HEK293 (cell line): ENCODE results near the gene SANBR.

Source experiments
- ZBTB1 ChIP-seq: fragments of 450-650 bp; formaldehyde crosslinking; IDR thresholded peaks from 2 replicates; pipeline ENCODE4 v1.5.1; 2016; ENCODE audit warnings: missing biosample characterization, missing genetic modification characterization
- ZEB2 ChIP-seq: fragments of 450-650 bp; formaldehyde crosslinking; IDR thresholded peaks from 2 replicates; pipeline ENCODE4 v1.5.1; 2016; ENCODE audit warnings: missing biosample characterization, missing genetic modification characterization
- ZNF132 ChIP-seq: fragments of 450-650 bp; formaldehyde crosslinking; IDR thresholded peaks from 2 replicates; pipeline ENCODE4 v1.5.1; 2017; ENCODE audit warnings: missing biosample characterization, missing genetic modification characterization, borderline replicate concordance
- ZNF155 ChIP-seq: fragments of 450-650 bp; formaldehyde crosslinking; IDR thresholded peaks from 2 replicates; pipeline ENCODE4 v1.5.1; 2016; ENCODE audit warnings: missing biosample characterization, missing genetic modification characterization
- ZNF223 ChIP-seq: fragments of 450-650 bp; formaldehyde crosslinking; IDR thresholded peaks from 2 replicates; pipeline ENCODE4 v1.5.1; 2016; ENCODE audit warnings: missing biosample characterization, missing genetic modification characterization
- ZNF266 ChIP-seq: fragments of 450-650 bp; formaldehyde crosslinking; IDR thresholded peaks from 2 replicates; pipeline ENCODE4 v1.5.1; 2016; ENCODE audit warnings: missing biosample characterization, missing genetic modification characterization, low read depth
- ZNF350 ChIP-seq: fragments of 450-650 bp; formaldehyde crosslinking; IDR thresholded peaks from 2 replicates; pipeline ENCODE4 v1.5.0; 2017; ENCODE audit warnings: missing biosample characterization, mild to moderate bottlenecking, missing genetic modification characterization
- ZNF426 ChIP-seq: fragments of 450-650 bp; formaldehyde crosslinking; IDR thresholded peaks from 2 replicates; pipeline ENCODE4 v1.5.1; 2017; ENCODE audit warnings: missing biosample characterization, missing genetic modification characterization, mild to moderate bottlenecking, inconsistent platforms, moderate library complexity
- ZNF521 ChIP-seq: fragments of 450-650 bp; formaldehyde crosslinking; IDR thresholded peaks from 2 replicates; pipeline ENCODE4 v1.5.1; 2017; ENCODE audit warnings: missing biosample characterization, mild to moderate bottlenecking, missing genetic modification characterization
- ZNF585B ChIP-seq: fragments of 450-650 bp; formaldehyde crosslinking; IDR thresholded peaks from 2 replicates; pipeline ENCODE4 v1.5.1; 2016; ENCODE audit warnings: missing biosample characterization, missing genetic modification characterization
- ZNF660 ChIP-seq: fragments of 450-650 bp; IDR thresholded peaks from 2 replicates; pipeline ENCODE4 v1.5.1; 2018; ENCODE audit warnings: missing biosample characterization, mild to moderate bottlenecking, missing genetic modification characterization
- ZNF670 ChIP-seq: fragments of 450-650 bp; formaldehyde crosslinking; IDR thresholded peaks from 2 replicates; pipeline ENCODE4 v1.5.1; 2016; ENCODE audit warnings: missing biosample characterization, missing genetic modification characterization, low read depth
- ZNF76 ChIP-seq: fragments of 450-650 bp; formaldehyde crosslinking; IDR thresholded peaks from 2 replicates; pipeline ENCODE4; 2016; ENCODE audit warnings: low read depth, missing biosample characterization, missing genetic modification characterization, borderline replicate concordance
- ZNF777 ChIP-seq: fragments of 450-650 bp; formaldehyde crosslinking; IDR thresholded peaks from 2 replicates; pipeline ENCODE4 v1.5.1; 2017; ENCODE audit warnings: missing biosample characterization, missing genetic modification characterization, borderline replicate concordance
- ZNF843 ChIP-seq: fragments of 450-650 bp; formaldehyde crosslinking; IDR thresholded peaks from 2 replicates; pipeline ENCODE4 v1.5.1; 2016; ENCODE audit warnings: missing biosample characterization, missing genetic modification characterization
- ZXDB ChIP-seq: fragments of 450-650 bp; formaldehyde crosslinking; IDR thresholded peaks from 2 replicates; pipeline ENCODE4 v1.5.1; 2016; ENCODE audit warnings: missing biosample characterization, missing genetic modification characterization
- TF ChIP-seq, protein P1 (sequence below): fragments of 450-650 bp; formaldehyde crosslinking; IDR thresholded peaks from 2 replicates; pipeline ENCODE4 v1.5.1; 2017; ENCODE audit warnings: missing biosample characterization, missing genetic modification characterization
- TF ChIP-seq, protein P2 (sequence below): fragments of 450-650 bp; formaldehyde crosslinking; IDR thresholded peaks from 2 replicates; pipeline ENCODE4 v1.5.1; 2016; ENCODE audit warnings: missing biosample characterization, missing genetic modification characterization
- TF ChIP-seq, protein P3 (sequence below): fragments of 450-650 bp; formaldehyde crosslinking; IDR thresholded peaks from 2 replicates; pipeline ENCODE4 v1.5.1; 2016; ENCODE audit warnings: missing biosample characterization, missing genetic modification characterization
- TF ChIP-seq, protein P4 (sequence below): fragments of 450-650 bp; formaldehyde crosslinking; IDR thresholded peaks from 2 replicates; pipeline ENCODE4; 2016; ENCODE audit warnings: missing biosample characterization, missing genetic modification characterization
- TF ChIP-seq, protein P5 (sequence below): fragments of 450-650 bp; formaldehyde crosslinking; IDR thresholded peaks from 2 replicates; pipeline ENCODE4 v1.5.1; 2016; ENCODE audit warnings: missing biosample characterization, missing genetic modification characterization
- TF ChIP-seq, protein P6 (sequence below): fragments of 450-650 bp; formaldehyde crosslinking; IDR thresholded peaks from 2 replicates; pipeline ENCODE4 v1.5.1; 2016; ENCODE audit warnings: missing biosample characterization, missing genetic modification characterization
- TF ChIP-seq, protein P7 (sequence below): fragments of 450-650 bp; IDR thresholded peaks from 2 replicates; pipeline ENCODE4 v1.5.1; 2018; ENCODE audit warnings: missing biosample characterization, missing genetic modification characterization
- TF ChIP-seq, protein P8 (sequence below): fragments of 450-650 bp; formaldehyde crosslinking; conservative IDR thresholded peaks from 2 replicates; pipeline ENCODE4 v1.5.1; 2016; ENCODE audit warnings: low read depth, missing biosample characterization, missing genetic modification characterization

The SANBR gene

DNA sequence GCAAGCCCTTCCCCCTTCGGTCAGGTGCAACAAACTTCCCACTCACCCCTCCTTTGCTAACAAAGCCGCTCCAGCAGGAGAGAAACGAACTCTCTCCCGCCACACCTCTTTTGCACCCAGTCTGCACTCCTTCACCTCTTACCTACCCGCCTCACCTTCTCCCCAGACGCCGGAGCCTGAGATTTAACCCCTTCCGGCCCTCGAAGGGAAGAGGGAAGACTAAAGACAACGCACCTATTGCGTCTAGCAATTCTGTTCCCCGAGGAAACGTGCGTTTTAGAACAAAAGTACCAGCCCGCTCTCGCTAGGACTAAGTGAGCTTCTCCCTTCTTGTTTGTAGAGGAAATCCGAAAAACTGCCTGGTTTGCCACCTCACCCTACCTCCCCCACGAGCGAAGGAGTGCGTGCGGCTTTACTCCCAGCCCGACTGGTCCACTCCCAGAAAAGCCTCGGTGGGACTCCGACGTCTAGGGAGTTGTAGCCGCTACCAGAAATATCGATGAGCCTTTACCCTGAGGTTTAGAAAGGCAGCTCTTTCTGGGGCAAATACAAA lies 48.6 kb upstream of the SANBR start (continued):
- TF ChIP-seq, protein P1, sequence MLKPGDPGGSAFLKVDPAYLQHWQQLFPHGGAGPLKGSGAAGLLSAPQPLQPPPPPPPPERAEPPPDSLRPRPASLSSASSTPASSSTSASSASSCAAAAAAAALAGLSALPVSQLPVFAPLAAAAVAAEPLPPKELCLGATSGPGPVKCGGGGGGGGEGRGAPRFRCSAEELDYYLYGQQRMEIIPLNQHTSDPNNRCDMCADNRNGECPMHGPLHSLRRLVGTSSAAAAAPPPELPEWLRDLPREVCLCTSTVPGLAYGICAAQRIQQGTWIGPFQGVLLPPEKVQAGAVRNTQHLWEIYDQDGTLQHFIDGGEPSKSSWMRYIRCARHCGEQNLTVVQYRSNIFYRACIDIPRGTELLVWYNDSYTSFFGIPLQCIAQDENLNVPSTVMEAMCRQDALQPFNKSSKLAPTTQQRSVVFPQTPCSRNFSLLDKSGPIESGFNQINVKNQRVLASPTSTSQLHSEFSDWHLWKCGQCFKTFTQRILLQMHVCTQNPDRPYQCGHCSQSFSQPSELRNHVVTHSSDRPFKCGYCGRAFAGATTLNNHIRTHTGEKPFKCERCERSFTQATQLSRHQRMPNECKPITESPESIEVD (tag by site-specific recombination): peak; percentile 8; the same call in 1 of the 2 replicates
- TF ChIP-seq, protein P2, sequence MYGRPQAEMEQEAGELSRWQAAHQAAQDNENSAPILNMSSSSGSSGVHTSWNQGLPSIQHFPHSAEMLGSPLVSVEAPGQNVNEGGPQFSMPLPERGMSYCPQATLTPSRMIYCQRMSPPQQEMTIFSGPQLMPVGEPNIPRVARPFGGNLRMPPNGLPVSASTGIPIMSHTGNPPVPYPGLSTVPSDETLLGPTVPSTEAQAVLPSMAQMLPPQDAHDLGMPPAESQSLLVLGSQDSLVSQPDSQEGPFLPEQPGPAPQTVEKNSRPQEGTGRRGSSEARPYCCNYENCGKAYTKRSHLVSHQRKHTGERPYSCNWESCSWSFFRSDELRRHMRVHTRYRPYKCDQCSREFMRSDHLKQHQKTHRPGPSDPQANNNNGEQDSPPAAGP: peak; percentile 93
- no peak for TF ChIP-seq ZNF223 (tag by site-specific recombination)
- TF ChIP-seq ZNF426: no peak
- no peak for TF ChIP-seq ZNF521
- TF ChIP-seq ZNF155: no peak
- no peak for TF ChIP-seq ZNF350 (tag by site-specific recombination)
- TF ChIP-seq ZNF660: peak; percentile 93
- TF ChIP-seq, protein P3, sequence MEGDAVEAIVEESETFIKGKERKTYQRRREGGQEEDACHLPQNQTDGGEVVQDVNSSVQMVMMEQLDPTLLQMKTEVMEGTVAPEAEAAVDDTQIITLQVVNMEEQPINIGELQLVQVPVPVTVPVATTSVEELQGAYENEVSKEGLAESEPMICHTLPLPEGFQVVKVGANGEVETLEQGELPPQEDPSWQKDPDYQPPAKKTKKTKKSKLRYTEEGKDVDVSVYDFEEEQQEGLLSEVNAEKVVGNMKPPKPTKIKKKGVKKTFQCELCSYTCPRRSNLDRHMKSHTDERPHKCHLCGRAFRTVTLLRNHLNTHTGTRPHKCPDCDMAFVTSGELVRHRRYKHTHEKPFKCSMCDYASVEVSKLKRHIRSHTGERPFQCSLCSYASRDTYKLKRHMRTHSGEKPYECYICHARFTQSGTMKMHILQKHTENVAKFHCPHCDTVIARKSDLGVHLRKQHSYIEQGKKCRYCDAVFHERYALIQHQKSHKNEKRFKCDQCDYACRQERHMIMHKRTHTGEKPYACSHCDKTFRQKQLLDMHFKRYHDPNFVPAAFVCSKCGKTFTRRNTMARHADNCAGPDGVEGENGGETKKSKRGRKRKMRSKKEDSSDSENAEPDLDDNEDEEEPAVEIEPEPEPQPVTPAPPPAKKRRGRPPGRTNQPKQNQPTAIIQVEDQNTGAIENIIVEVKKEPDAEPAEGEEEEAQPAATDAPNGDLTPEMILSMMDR (tag by site-specific recombination): peak; percentile 24; the same call in 1 of the 2 replicates
- no peak for TF ChIP-seq ZNF132 (tag by site-specific recombination)
- peak; percentile 87 for TF ChIP-seq ZXDB
- no peak for TF ChIP-seq ZNF670 (tag by site-specific recombination)
- TF ChIP-seq ZNF76 (tag by site-specific recombination): peak; percentile 74; the same call in 1 of the 2 replicates
- 0 out of 2 replicates have a peak, but pooled peaks have one; percentile 36 for TF ChIP-seq ZNF843
- no peak for TF ChIP-seq ZBTB1
- TF ChIP-seq, protein P4, sequence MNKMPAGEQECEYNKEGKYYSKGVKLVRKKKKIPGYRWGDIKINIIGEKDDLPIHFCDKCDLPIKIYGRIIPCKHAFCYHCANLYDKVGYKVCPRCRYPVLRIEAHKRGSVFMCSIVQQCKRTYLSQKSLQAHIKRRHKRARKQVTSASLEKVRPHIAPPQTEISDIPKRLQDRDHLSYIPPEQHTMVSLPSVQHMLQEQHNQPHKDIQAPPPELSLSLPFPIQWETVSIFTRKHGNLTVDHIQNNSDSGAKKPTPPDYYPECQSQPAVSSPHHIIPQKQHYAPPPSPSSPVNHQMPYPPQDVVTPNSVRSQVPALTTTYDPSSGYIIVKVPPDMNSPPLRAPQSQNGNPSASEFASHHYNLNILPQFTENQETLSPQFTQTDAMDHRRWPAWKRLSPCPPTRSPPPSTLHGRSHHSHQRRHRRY (tag by site-specific recombination): no peak
- peak; percentile 93 for TF ChIP-seq ZNF777
- no peak for TF ChIP-seq ZNF585B
- TF ChIP-seq, protein P5, sequence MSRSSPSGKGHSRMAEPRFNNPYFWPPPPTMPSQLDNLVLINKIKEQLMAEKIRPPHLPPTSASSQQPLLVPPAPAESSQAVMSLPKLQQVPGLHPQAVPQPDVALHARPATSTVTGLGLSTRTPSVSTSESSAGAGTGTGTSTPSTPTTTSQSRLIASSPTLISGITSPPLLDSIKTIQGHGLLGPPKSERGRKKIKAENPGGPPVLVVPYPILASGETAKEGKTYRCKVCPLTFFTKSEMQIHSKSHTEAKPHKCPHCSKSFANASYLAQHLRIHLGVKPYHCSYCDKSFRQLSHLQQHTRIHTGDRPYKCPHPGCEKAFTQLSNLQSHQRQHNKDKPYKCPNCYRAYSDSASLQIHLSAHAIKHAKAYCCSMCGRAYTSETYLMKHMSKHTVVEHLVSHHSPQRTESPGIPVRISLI (tag by site-specific recombination): peak; percentile 34; the same call in 1 of the 2 replicates
- TF ChIP-seq ZNF266 (tag by site-specific recombination): no peak
- TF ChIP-seq ZEB2: peak; percentile 82
- TF ChIP-seq, protein P6, sequence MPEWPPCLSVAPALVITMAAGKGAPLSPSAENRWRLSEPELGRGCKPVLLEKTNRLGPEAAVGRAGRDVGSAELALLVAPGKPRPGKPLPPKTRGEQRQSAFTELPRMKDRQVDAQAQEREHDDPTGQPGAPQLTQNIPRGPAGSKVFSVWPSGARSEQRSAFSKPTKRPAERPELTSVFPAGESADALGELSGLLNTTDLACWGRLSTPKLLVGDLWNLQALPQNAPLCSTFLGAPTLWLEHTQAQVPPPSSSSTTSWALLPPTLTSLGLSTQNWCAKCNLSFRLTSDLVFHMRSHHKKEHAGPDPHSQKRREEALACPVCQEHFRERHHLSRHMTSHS: no peak
- TF ChIP-seq, protein P7, sequence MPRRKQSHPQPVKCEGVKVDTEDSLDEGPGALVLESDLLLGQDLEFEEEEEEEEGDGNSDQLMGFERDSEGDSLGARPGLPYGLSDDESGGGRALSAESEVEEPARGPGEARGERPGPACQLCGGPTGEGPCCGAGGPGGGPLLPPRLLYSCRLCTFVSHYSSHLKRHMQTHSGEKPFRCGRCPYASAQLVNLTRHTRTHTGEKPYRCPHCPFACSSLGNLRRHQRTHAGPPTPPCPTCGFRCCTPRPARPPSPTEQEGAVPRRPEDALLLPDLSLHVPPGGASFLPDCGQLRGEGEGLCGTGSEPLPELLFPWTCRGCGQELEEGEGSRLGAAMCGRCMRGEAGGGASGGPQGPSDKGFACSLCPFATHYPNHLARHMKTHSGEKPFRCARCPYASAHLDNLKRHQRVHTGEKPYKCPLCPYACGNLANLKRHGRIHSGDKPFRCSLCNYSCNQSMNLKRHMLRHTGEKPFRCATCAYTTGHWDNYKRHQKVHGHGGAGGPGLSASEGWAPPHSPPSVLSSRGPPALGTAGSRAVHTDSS: peak; percentile 40; the same call in 1 of the 2 replicates
- TF ChIP-seq, protein P8, sequence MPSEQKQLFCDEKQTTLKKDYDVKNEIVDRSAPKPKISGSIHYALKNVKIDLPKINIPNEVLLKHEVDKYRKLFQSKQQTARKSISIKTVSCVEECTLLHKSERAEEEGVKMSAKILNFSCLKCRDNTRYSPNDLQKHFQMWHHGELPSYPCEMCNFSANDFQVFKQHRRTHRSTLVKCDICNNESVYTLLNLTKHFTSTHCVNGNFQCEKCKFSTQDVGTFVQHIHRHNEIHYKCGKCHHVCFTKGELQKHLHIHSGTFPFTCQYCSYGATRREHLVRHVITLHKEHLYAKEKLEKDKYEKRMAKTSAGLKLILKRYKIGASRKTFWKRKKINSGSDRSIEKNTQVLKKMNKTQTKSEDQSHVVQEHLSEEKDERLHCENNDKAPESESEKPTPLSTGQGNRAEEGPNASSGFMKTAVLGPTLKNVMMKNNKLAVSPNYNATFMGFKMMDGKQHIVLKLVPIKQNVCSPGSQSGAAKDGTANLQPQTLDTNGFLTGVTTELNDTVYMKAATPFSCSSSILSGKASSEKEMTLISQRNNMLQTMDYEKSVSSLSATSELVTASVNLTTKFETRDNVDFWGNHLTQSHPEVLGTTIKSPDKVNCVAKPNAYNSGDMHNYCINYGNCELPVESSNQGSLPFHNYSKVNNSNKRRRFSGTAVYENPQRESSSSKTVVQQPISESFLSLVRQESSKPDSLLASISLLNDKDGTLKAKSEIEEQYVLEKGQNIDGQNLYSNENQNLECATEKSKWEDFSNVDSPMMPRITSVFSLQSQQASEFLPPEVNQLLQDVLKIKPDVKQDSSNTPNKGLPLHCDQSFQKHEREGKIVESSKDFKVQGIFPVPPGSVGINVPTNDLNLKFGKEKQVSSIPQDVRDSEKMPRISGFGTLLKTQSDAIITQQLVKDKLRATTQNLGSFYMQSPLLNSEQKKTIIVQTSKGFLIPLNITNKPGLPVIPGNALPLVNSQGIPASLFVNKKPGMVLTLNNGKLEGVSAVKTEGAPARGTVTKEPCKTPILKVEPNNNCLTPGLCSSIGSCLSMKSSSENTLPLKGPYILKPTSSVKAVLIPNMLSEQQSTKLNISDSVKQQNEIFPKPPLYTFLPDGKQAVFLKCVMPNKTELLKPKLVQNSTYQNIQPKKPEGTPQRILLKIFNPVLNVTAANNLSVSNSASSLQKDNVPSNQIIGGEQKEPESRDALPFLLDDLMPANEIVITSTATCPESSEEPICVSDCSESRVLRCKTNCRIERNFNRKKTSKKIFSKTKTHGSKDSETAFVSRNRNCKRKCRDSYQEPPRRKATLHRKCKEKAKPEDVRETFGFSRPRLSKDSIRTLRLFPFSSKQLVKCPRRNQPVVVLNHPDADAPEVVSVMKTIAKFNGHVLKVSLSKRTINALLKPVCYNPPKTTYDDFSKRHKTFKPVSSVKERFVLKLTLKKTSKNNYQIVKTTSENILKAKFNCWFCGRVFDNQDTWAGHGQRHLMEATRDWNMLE (tag by site-specific recombination): peak; percentile 68
